Stomach (tissue), 9 donors: ENCODE results near the gene ROBO1. TPM values are rescaled to one million over a fixed set of nuclear protein-coding genes. Genes with fewer than 3 reads are reported as not detected.

ENCODE experiments used
- DNase-seq, 2 donors: peaks; one replicate each; pipeline versions ENCODE4 v3.0.0 to v3.0.0-alpha.2; 2013 to 2019
- H3K27ac ChIP-seq, 5 donors: fragments of 200-600 bp in 4 of 5; sonication (generic) in 4 of 5; one replicate each; pipeline ENCODE4 v1.5.1; 2013 to 2019; ENCODE audit warnings: mild to moderate bottlenecking in 1 of 5, moderate library complexity in 1 of 5
- H3K27me3 ChIP-seq, 3 donors: fragments of 200-600 bp; sonication (generic); one replicate each; pipeline ENCODE4 v1.5.1; 2017 to 2019; ENCODE audit warnings: mixed run types in 1 of 3
- H3K36me3 ChIP-seq, 4 donors: fragments of 200-600 bp; sonication (generic); 1 replicate in 3 of 4; 2 replicates in 1 of 4; pipeline ENCODE4 v1.5.1; 2016 to 2019
- H3K4me1 ChIP-seq, 4 donors: fragments of 200-600 bp; sonication (generic); one replicate each; pipeline ENCODE4 v1.5.1; 2016 to 2019
- H3K4me3 ChIP-seq, 4 donors: fragments of 200-600 bp; sonication (generic) in 3 of 4; one replicate each; pipeline ENCODE4 v1.5.1; 2016 to 2019; ENCODE audit warnings: mild to moderate bottlenecking in 1 of 4
- H3K9me3 ChIP-seq, 4 donors: fragments of 200-600 bp; sonication (generic); one replicate each; pipeline ENCODE4 v1.5.1; 2016 to 2019
- CTCF ChIP-seq, 7 experiments: fragments of 450-650 bp in 4 of 7; fragments of 200-600 bp in 3 of 7; sonication (generic) in 3 of 7; IDR thresholded peaks; one replicate each; pipeline ENCODE4 v1.5.1; 2016 to 2019; ENCODE audit warnings: antibody characterized with exemption in 7 of 7, control low read depth in 2 of 7, mild to moderate bottlenecking in 1 of 7
- EP300 ChIP-seq: sonication (generic); formaldehyde crosslinking; IDR thresholded peaks from one replicate; pipeline ENCODE4 v1.6.1; 2017; ENCODE audit warnings: antibody characterized with exemption
- POLR2A ChIP-seq, 4 donors: fragments of 450-650 bp; IDR thresholded peaks; one replicate each; pipeline ENCODE4 v1.6.1; 2016; ENCODE audit warnings: antibody characterized with exemption in 4 of 4, control low read depth in 2 of 4, mild to moderate bottlenecking in 1 of 4, moderate library complexity in 1 of 4
- POLR2AphosphoS5 ChIP-seq, 3 donors: sonication (generic); formaldehyde crosslinking; IDR thresholded peaks; one replicate each; pipeline ENCODE4 v1.6.1; 2016; ENCODE audit warnings: antibody characterized with exemption in 3 of 3
- WGBS, 5 donors: extraction: QIAGEN DNeasy Blood & Tissue Kit in 3 of 5; methylation state at CpG; one replicate each; pipeline versions ENCODE4 v1.1.5 to v1.1.7; 2013 to 2018; 5-methylcytosine and 5-hydroxymethylcytosine counted together
- intact Hi-C: fragments of 100-400 bp; cut with DNase I; formaldehyde crosslinking; loops from one replicate; pipeline ENCODE4 v1.15.1; 2023; ENCODE audit warnings: low total_unique reads
- polyA plus RNA-seq, 3 donors: library from polyadenylated mRNA; stranded (reverse); fragments of 200-250 nt; gene quantifications; one replicate each; pipeline ENCODE4 v1.2.3, GENCODE V29; 2013
- total RNA-seq, 5 donors: library from RNA; depleted of rRNA; stranded (reverse); fragments of >200 nt; gene quantifications; one replicate each; pipeline versions ENCODE4 v1.1.0 to v1.2.3, GENCODE V29; 2014 to 2016
- donor health status: healthy with polysubstance abuse.
- donor health status: Bipolar disorder and iron deficiency.
- donor health status: healthy.

The ROBO1 gene
- total and polyA plus RNA-seq, 8 donors = 2.0 to 174 (median 4.5) TPM

DNA sequence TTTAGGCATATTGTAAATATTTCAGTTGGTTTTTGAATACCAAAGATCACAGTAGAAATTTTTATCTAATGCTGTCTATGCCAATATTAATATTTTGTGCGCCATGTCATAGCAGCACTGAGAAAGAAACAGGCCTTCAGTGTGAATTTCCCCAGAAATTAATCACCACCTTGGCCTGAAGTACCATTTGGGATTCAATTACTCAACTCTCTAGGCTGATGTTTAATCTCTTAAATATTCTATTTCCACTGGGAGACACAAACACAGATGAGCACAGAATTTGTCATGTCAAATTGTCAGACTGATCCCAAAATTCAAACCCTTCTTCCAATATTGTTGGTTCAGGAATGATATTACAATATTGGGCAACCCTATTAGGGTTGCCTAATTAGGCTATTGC lies 509.3 kb downstream of the ROBO1 start:
- H3K36me3 ChIP-seq = no peaks in the 10 kb centered on the region
- TF ChIP-seq POLR2A (IDR thresholded peaks at IDR 0.05) = no peak
- TF ChIP-seq EP300 = no peak
- no peak for TF ChIP-seq POLR2AphosphoS5 (IDR thresholded peaks at IDR 0.05)
- TF ChIP-seq CTCF (IDR thresholded peaks at IDR 0.05) = no peak
- no peak overlapping the region for H3K4me3 ChIP-seq
- WGBS, 5 donors = 86 to 90% (median 88%) methylated on average over 1 of the region's 1 CpG
- H3K9me3 ChIP-seq = no peaks in the 10 kb centered on the region
- H3K4me1 ChIP-seq = no peaks in the 10 kb centered on the region
- DNase-seq = no peak
- no peaks in the 10 kb centered on the region for H3K27me3 ChIP-seq
- H3K27ac ChIP-seq = no peak overlapping the region
- intact Hi-C loops = no loop called here

DNA sequence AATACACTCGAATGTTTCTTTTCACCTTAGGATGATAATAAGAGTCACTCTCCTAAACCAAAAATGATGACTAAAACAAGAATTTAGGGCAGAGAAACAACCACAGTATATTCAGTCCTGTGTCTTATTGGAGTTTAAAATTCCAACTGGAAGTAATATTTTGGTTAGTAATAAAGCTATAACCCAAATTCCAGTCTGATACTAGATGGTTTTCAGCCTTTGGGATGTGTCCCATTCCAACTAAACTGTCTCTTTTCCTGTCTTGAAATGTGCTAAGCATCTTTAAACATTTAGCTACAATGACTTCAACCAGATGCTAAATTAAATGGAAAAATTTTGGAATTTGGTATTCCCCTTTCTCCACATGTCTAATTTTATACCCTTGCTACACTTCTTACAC lies 510.0 kb downstream of the ROBO1 start:
- Histone ChIP-seq H3K4me1 (no peaks in the 10 kb centered on the region), H3K27ac (no peak overlapping the region), H3K36me3 (no peaks in the 10 kb centered on the region), H3K9me3 (no peaks in the 10 kb centered on the region), H3K4me3 (no peak overlapping the region), H3K27me3 (no peaks in the 10 kb centered on the region)
- no peak for TF ChIP-seq POLR2AphosphoS5 (IDR thresholded peaks at IDR 0.05)
- no peak for TF ChIP-seq POLR2A (IDR thresholded peaks at IDR 0.05)
- no peak for TF ChIP-seq CTCF (IDR thresholded peaks at IDR 0.05)
- no peak for TF ChIP-seq EP300
- intact Hi-C loops = no loop called here
- no peak for DNase-seq
- whole genome bisulfite sequencing, 5 donors = 66 to 80% (median 68%) methylated on average over 1 of the region's 1 CpG

- no peaks in the 10 kb centered on the region for H3K36me3 ChIP-seq
- H3K27me3 ChIP-seq = no peaks in the 10 kb centered on the region
- no peaks in the 10 kb centered on the region for H3K4me1 ChIP-seq
- no peak for TF ChIP-seq EP300
- TF ChIP-seq CTCF (IDR thresholded peaks at IDR 0.05) = no peak
- TF ChIP-seq POLR2AphosphoS5 (IDR thresholded peaks at IDR 0.05) = no peak
- no peak for TF ChIP-seq POLR2A (IDR thresholded peaks at IDR 0.05)
- WGBS, 5 donors = 76 to 91% (median 84%) methylated on average over 2 of the region's 2 CpGs
- no peak overlapping the region for H3K27ac ChIP-seq
- intact Hi-C loops = no loop called here
- H3K9me3 ChIP-seq = no peaks in the 10 kb centered on the region
- no peak overlapping the region for H3K4me3 ChIP-seq
- no peak for DNase-seq
Observed at GRCh38 chr3:79255702-79256101, 512.1 kb downstream of the ROBO1 start.

DNA sequence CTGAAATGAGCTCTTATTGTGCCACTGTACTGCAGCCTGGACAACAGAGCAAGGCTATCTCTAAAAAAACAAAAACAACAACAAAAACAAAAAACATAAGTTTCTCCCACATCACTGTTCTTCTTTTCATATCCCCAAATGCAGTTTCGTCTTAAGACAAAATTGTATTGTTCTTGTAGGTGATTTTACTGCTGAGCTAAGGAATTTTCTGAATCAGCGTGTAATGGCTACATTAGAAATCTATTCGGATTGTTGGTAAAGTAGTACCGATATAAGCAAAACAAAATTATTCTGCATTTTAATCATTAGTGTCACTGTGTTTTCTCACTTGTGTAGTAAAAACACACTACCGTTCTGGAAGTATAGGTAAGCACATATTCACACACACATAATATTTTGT lies 512.5 kb downstream of the ROBO1 start:
- intact Hi-C loops = no loop called here
- 82 to 95% (median 91%) methylated on average over 5 of the region's 5 CpGs for WGBS, 5 donors
- Histone ChIP-seq H3K36me3 (no peaks in the 10 kb centered on the region), H3K27ac (no peak overlapping the region), H3K4me3 (no peak overlapping the region), H3K27me3 (no peaks in the 10 kb centered on the region), H3K4me1 (no peaks in the 10 kb centered on the region), H3K9me3 (no peaks in the 10 kb centered on the region)
- TF ChIP-seq CTCF (IDR thresholded peaks at IDR 0.05) (no peak), EP300 (no peak), POLR2AphosphoS5 (IDR thresholded peaks at IDR 0.05) (no peak), POLR2A (IDR thresholded peaks at IDR 0.05) (no peak)
- DNase-seq = no peak
